ENCODE measurements around the gene KCNQ5. TPM values are rescaled to one million over a fixed set of nuclear protein-coding genes. Genes with fewer than 3 reads are reported as not detected.

KCNQ5 gene
- total RNA-seq, 1 experiment from 2014 or later: not detected

DNA sequence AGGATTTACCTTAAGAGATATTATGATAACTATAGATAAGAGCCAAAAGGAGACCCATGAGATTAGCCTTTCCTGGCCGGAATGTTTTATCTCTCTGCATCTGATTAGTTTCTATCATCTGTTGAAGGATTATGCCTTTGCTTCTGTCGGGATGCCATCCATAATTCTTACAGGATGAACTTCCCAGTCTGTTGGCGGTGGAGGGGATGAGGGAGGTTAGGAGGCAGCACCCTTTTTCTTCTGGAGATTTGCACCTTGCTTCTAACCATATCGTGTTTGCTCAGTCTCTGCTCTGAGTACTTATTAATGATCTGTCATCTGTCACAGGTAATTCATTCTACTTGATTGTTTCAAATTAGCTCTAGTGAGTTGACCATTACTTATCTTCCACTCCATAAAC, 311.4 kb downstream of the KCNQ5 start (continued):
- no peak for TF ChIP-seq SP1 (IDR thresholded peaks at IDR 0.05; ENCODE audit: low read depth)

DNA sequence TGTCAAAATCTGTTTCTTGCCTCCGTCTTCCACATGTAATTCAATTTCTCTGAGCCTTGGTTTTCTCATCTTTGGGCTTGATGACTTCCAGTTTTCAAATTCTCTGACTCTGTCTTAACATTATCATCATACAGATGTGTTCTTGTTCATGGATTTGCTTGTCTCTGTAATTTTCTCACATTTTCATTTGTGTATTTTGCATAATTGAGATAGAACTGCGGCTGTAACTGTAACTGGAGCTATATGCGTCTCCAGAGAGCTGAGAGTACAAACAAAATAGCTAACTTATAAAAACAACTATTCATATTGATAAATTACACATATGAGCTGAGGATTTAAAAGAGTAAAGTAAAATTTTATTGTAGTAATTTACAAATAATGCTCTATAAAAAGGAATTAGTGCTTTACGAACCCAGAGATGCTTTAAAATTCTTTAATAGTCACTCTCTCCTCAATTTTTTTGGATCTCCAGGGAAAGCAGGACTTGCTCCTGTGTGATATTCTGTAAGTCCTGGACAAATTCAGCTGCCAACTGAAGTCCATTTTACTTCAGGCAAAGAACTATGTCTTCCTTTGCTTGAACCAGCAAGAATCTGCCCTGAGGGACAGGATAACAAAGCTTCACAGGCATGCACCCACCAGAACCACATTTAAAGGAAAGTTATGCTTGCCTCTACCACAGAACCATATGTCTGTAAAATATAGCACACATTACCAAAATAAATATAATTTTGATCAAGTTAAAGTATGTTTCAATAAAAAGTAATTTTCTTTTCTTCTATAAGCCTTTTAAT, 315.1 kb downstream of the KCNQ5 start:
- H3K27ac ChIP-seq (ENCODE audit: low read depth, low read length): no peak overlapping the region
- no peak for DNase-seq (ENCODE audit: low read depth, low spot score)
- H2AFZ ChIP-seq (ENCODE audit: low read depth, low read length, poor library complexity, severe bottlenecking): no peak overlapping the region
- BruUV-seq (replicated peaks): no TSS peak
- POLR2A ChIA-PET: no interaction called here
- CTCF ChIA-PET: no interaction called here
- H3K27me3 ChIP-seq (ENCODE audit: insufficient read depth, low read length): peaks cover 24% of the 10 kb centered on the region
- H4K20me1 ChIP-seq (ENCODE audit: insufficient read depth): no peaks in the 10 kb centered on the region
- intact Hi-C loops (cut with micrococcal nuclease): no loop called here
- H3K9me2 ChIP-seq (ENCODE audit: insufficient read depth): no peaks in the 10 kb centered on the region
- no peak overlapping the region for H3K9ac ChIP-seq (ENCODE audit: low read length)
- RAD21 ChIA-PET (ENCODE audit: low non-redundant PET in 1 of 2, low total read pairs in 2 of 2, uncharacterized antibody in 2 of 2, unreplicated experiment in 2 of 2): no interaction called here
- no peaks in the 10 kb centered on the region for H3K4me1 ChIP-seq (ENCODE audit: control insufficient read depth in 1 of 2, insufficient read depth in 2 of 2, low read length in 2 of 2)
- H3K4me3 ChIP-seq (replicated peaks in 1 of 2; ENCODE audit: low read depth in 1 of 2, low read length in 2 of 2): no peak overlapping the region
- H3K36me3 ChIP-seq (ENCODE audit: control insufficient read depth in 1 of 2, insufficient read depth in 2 of 2, low read length in 2 of 2): no peaks in the 10 kb centered on the region
- H3K79me2 ChIP-seq (ENCODE audit: insufficient read depth, low read length): no peaks in the 10 kb centered on the region
- H3K4me2 ChIP-seq (ENCODE audit: low read length): no peak overlapping the region
- no peaks in the 10 kb centered on the region for H3K9me3 ChIP-seq (ENCODE audit: control insufficient read depth in 1 of 2, insufficient read depth in 1 of 2, low read depth in 1 of 2, low read length in 2 of 2)
- no peak for ATAC-seq
- TF ChIP-seq EZH2phosphoT487 (IDR thresholded peaks at IDR 0.05; ENCODE audit: borderline replicate concordance): no peak
- no peak for TF ChIP-seq SIN3A (IDR thresholded peaks at IDR 0.05; ENCODE audit: low read depth)
- no peak for TF ChIP-seq FOSL1 (IDR thresholded peaks at IDR 0.05; ENCODE audit: low read depth)
- TF ChIP-seq SP1 (IDR thresholded peaks at IDR 0.05; ENCODE audit: low read depth): no peak
- TF ChIP-seq YY1 (IDR thresholded peaks at IDR 0.05; ENCODE audit: extremely low read depth, insufficient replicate concordance, low read depth, low read length): no peak
- TF ChIP-seq TCF7L2 (IDR thresholded peaks at IDR 0.05; ENCODE audit: borderline replicate concordance, extremely low read depth, insufficient read depth, insufficient read length): no peak
- no peak for TF ChIP-seq EZH2 (IDR thresholded peaks at IDR 0.05)
- no peak for TF ChIP-seq EGR1 (IDR thresholded peaks at IDR 0.05; ENCODE audit: low read depth)
- TF ChIP-seq POLR2A (IDR thresholded peaks at IDR 0.05; ENCODE audit: borderline replicate concordance, extremely low read depth, insufficient read depth, insufficient read length): no peak
- TF ChIP-seq, protein P1, sequence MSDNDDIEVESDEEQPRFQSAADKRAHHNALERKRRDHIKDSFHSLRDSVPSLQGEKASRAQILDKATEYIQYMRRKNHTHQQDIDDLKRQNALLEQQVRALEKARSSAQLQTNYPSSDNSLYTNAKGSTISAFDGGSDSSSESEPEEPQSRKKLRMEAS (IDR thresholded peaks at IDR 0.05): no peak

All from HCT116 (cell line).